PC-9 (cell line): ENCODE measurements around the gene PDPK1.

Source experiments
- CTCF ChIP-seq: fragments of 200-600 bp; sonication (generic); conservative IDR thresholded peaks from 2 replicates; pipeline ENCODE4 v1.6.1; 2017; ENCODE audit warnings: mixed run types, antibody characterized with exemption, mild to moderate bottlenecking, moderate library complexity
- EZH2 ChIP-seq: fragments of 200-600 bp; sonication (generic); IDR thresholded peaks from 2 replicates; pipeline ENCODE4 v1.8.0; 2017; ENCODE audit warnings: antibody characterized with exemption, low read depth

- TF ChIP-seq CTCF (no peak), EZH2 (no peak)
Observed at GRCh38 chr16:2610781-2611498, 73.1 kb downstream of the PDPK1 start.
